HepG2 (cell line): ENCODE data around the gene NYNRIN. TPM values are rescaled to one million over a fixed set of nuclear protein-coding genes. Genes with fewer than 3 reads are reported as not detected.

Source experiments
- ATAC-seq: fragments of 200-7000 bp; cut with Tn5 transposase; 3 replicates; pipeline ENCODE4 v1.9.1; 2020; ENCODE audit warnings: mild to moderate bottlenecking, moderate library complexity
- BruUV-seq: library from RNA; stranded (reverse); fragments of 400-500 nt; replicated peaks from 2 replicates; lab custom pipeline; 2021; lab: Mats Ljungman, UMichigan
- CTCF ChIA-PET: fragments of 300-600 bp; formaldehyde crosslinking; extraction: SDS; loops from one replicate; lab custom pipeline; 2021; ENCODE audit warnings: low total read pairs, inconsistent platforms, low intra/inter-chr PET ratio; lab: Yijun Ruan, JAX
- POLR2A ChIA-PET: fragments of 350-600 bp; sonication (Branson Sonifier 250); formaldehyde crosslinking; loops from one replicate; lab custom pipeline; 2020; ENCODE audit warnings: antibody characterized with exemption, inconsistent platforms; lab: Yijun Ruan, JAX
- DNase-seq: peaks from one replicate; pipeline ENCODE4 v3.0.0-alpha.2; 2015; ENCODE audit warnings: low spot score
- FAIRE-seq: peaks from 3 replicates; lab custom pipeline; 2011; peaks lifted over from hg19 to GRCh38; lab: Jason Lieb, UNC
- H2AFZ ChIP-seq: one replicate; pipeline ENCODE4 v1.6.1; 2011; ENCODE audit warnings: low read length, inconsistent platforms
- H3K27ac ChIP-seq: fragments of 300-600 bp; 3 replicates; pipeline ENCODE4 v1.8.0; 2011; ENCODE audit warnings: mixed run types, mild to moderate bottlenecking, mixed read lengths, low read length, inconsistent platforms; ENCODE audit not compliant: insufficient read depth; ENCODE audit errors: extremely low read length
- H3K27me3 ChIP-seq, 2 experiments: fragments of 200-600 bp in 1 of 2; 2 replicates in 1 of 2; 3 replicates in 1 of 2; pipeline versions ENCODE4 v1.6.0 to v1.8.0; 2011; ENCODE audit warnings: low read length in 2 of 2, mild to moderate bottlenecking in 2 of 2, moderate library complexity in 2 of 2, inconsistent platforms in 1 of 2; ENCODE audit not compliant: insufficient read depth in 2 of 2, control insufficient read depth in 1 of 2
- H3K36me3 ChIP-seq, 2 experiments: fragments of 200-600 bp in 1 of 2; replicated peaks in 1 of 2; 2 replicates in 1 of 2; 3 replicates in 1 of 2; pipeline versions ENCODE4 v1.5.1 to v1.8.0; 2011; ENCODE audit warnings: low read length in 2 of 2, inconsistent platforms in 1 of 2; ENCODE audit not compliant: insufficient read depth in 2 of 2, control insufficient read depth in 1 of 2
- H3K4me1 ChIP-seq: 2 replicates; pipeline ENCODE4 v1.5.1; 2012; ENCODE audit warnings: low read length, inconsistent platforms; ENCODE audit not compliant: insufficient read depth
- H3K4me2 ChIP-seq: 2 replicates; pipeline ENCODE4 v1.6.0; 2011; ENCODE audit warnings: low read depth, low read length, inconsistent platforms
- H3K4me3 ChIP-seq, 3 experiments: fragments of 200-600 bp in 1 of 3; sonication (generic), shearing (Covaris generic) in 1 of 3; replicated peaks in 1 of 3; 2 replicates each; pipeline ENCODE4 v1.5.1; 2011 to 2016; ENCODE audit warnings: low read length in 3 of 3, inconsistent platforms in 2 of 3, low read depth in 2 of 3, mild to moderate bottlenecking in 2 of 3, control low read depth in 1 of 3, mixed read lengths in 1 of 3; ENCODE audit not compliant: insufficient read depth in 1 of 3
- H3K79me2 ChIP-seq: one replicate; pipeline ENCODE4 v1.6.1; 2011; ENCODE audit warnings: low read length, inconsistent platforms; ENCODE audit not compliant: insufficient read depth
- H3K9ac ChIP-seq: 2 replicates; pipeline ENCODE4 v1.6.0; 2011; ENCODE audit warnings: mild to moderate bottlenecking, low read depth, low read length, inconsistent platforms; ENCODE audit not compliant: insufficient read depth
- H3K9me3 ChIP-seq: 2 replicates; pipeline ENCODE4 v1.5.1; 2012; ENCODE audit warnings: mild to moderate bottlenecking, low read length
- H4K20me1 ChIP-seq: 2 replicates; pipeline ENCODE4 v1.6.0; 2011; ENCODE audit warnings: inconsistent platforms, mild to moderate bottlenecking, low read length, moderate library complexity; ENCODE audit not compliant: insufficient read depth
- DR1 ChIP-seq: sonication (generic); formaldehyde crosslinking; IDR thresholded peaks from 2 replicates; pipeline ENCODE4 v1.8.0; 2021; ENCODE audit warnings: mild to moderate bottlenecking, missing genetic modification reagents, inconsistent platforms
- EED ChIP-seq: sonication (generic); formaldehyde crosslinking; IDR thresholded peaks from 2 replicates; pipeline ENCODE4 v1.5.0; 2020; ENCODE audit warnings: mild to moderate bottlenecking, missing genetic modification reagents
- FIP1L1 ChIP-seq: fragments of 200-400 bp; formaldehyde crosslinking; IDR thresholded peaks from 2 replicates; pipeline ENCODE4 v1.6.1; 2018; ENCODE audit warnings: low read depth, mild to moderate bottlenecking, low read length, moderate library complexity, borderline replicate concordance; ENCODE audit not compliant: insufficient read depth
- JUN ChIP-seq: sonication (generic); formaldehyde crosslinking; IDR thresholded peaks from 2 replicates; pipeline ENCODE4 v1.4.0; 2020; ENCODE audit warnings: mild to moderate bottlenecking, missing genetic modification reagents
- NR0B2 ChIP-seq: sonication (generic); formaldehyde crosslinking; IDR thresholded peaks from 2 replicates; pipeline ENCODE4 v1.4.0; 2020; ENCODE audit warnings: mild to moderate bottlenecking, missing genetic modification reagents
- REXO4 ChIP-seq: sonication (generic); formaldehyde crosslinking; IDR thresholded peaks from 2 replicates; pipeline ENCODE4 v1.8.0; 2022; ENCODE audit warnings: missing genetic modification reagents, mild to moderate bottlenecking, borderline replicate concordance
- SIN3B ChIP-seq: fragments of 150-350 bp; IDR thresholded peaks from 2 replicates; pipeline ENCODE4 v1.6.1; 2014; ENCODE audit warnings: low read length
- SP2 ChIP-seq: sonication (generic); formaldehyde crosslinking; IDR thresholded peaks from 2 replicates; pipeline ENCODE4 v1.5.1; 2020; ENCODE audit warnings: mild to moderate bottlenecking, missing genetic modification reagents
- SP4 ChIP-seq: sonication (generic); formaldehyde crosslinking; IDR thresholded peaks from 2 replicates; pipeline ENCODE4 v1.8.1; 2023; ENCODE audit warnings: mild to moderate bottlenecking, missing genetic modification reagents
- TBX2 ChIP-seq: sonication (generic); formaldehyde crosslinking; IDR thresholded peaks from 2 replicates; pipeline ENCODE4 v1.5.0; 2020; ENCODE audit warnings: missing genetic modification reagents, mild to moderate bottlenecking, borderline replicate concordance
- WIZ ChIP-seq: sonication (generic); formaldehyde crosslinking; IDR thresholded peaks from 2 replicates; pipeline ENCODE4 v1.5.1; 2020; ENCODE audit warnings: mild to moderate bottlenecking, missing genetic modification reagents
- ZNF260 ChIP-seq: sonication (generic); formaldehyde crosslinking; IDR thresholded peaks from 2 replicates; pipeline ENCODE4 v1.4.0; 2020; ENCODE audit warnings: missing genetic modification reagents, low read depth, mild to moderate bottlenecking, borderline replicate concordance
- ZNF343 ChIP-seq: sonication (generic); formaldehyde crosslinking; IDR thresholded peaks from 2 replicates; pipeline ENCODE4 v1.4.0; 2020; ENCODE audit warnings: mild to moderate bottlenecking, missing genetic modification reagents
- ZNF383 ChIP-seq: sonication (generic); formaldehyde crosslinking; IDR thresholded peaks from 2 replicates; pipeline ENCODE4 v1.4.0; 2020; ENCODE audit warnings: missing genetic modification reagents, mild to moderate bottlenecking, borderline replicate concordance
- ZNF768 ChIP-seq: sonication (generic); formaldehyde crosslinking; IDR thresholded peaks from 2 replicates; pipeline ENCODE4 v1.4.0; 2020; ENCODE audit warnings: missing genetic modification reagents
- ZNF816 ChIP-seq: sonication (generic); formaldehyde crosslinking; IDR thresholded peaks from 2 replicates; pipeline ENCODE4 v1.8.0; 2022; ENCODE audit warnings: missing genetic modification reagents, mild to moderate bottlenecking, borderline replicate concordance
- WGBS: methylation state at CpG from one replicate; pipeline ENCODE4 v1.1.6; 2017; ENCODE audit warnings: low lambda C conversion rate; 5-methylcytosine and 5-hydroxymethylcytosine counted together
- in situ Hi-C: cut with HindIII; loops from 2 replicates; pipeline ENCODE4 v1.10.0; 2017; ENCODE audit warnings: low pct_unique_long_range_greater_than_20kb; ENCODE audit not compliant: extremely low pct_ligation_motif_present
- intact Hi-C: fragments of 100-400 bp; cut with micrococcal nuclease; formaldehyde crosslinking; loops from one replicate; pipeline ENCODE4 v1.10.0; 2022; ENCODE audit not compliant: unreplicated experiment
- polyA plus RNA-seq, 8 experiments: library from polyadenylated mRNA; depleted of rRNA in 3 of 8; stranded (reverse) in 7 of 8; unstranded in 1 of 8; fragments of >200 nt; fragmentation: Illumina TruSeq in 4 of 8; extraction: Trizol in 4 of 8; gene quantifications; 2 replicates each; pipeline versions ENCODE4 v1.2.1 to v1.2.3, GENCODE V29; 2011 to 2016; ENCODE audit warnings: low read depth in 4 of 8, missing spikeins in 1 of 8, mixed read lengths in 1 of 8; ENCODE audit not compliant: insufficient read depth in 1 of 8
- total RNA-seq, 5 experiments: library from RNA; depleted of rRNA; stranded (reverse); fragments of >200 nt; fragmentation: Illumina TruSeq; extraction: Trizol; gene quantifications; 2 replicates each; pipeline ENCODE4 v1.2.3, GENCODE V29; 2016; ENCODE audit warnings: low read depth in 1 of 5
- TF ChIP-seq, protein P1 (sequence below): sonication (generic); formaldehyde crosslinking; IDR thresholded peaks from 2 replicates; pipeline ENCODE4 v1.5.1; 2020; ENCODE audit warnings: mild to moderate bottlenecking, missing genetic modification reagents, moderate library complexity

Gene NYNRIN
- total and polyA plus RNA-seq, 2 of the 13 experiments (the other 11 are each of a cell fraction or from before 2014, with no cell fraction given): 0.63 to 1.1 TPM

DNA sequence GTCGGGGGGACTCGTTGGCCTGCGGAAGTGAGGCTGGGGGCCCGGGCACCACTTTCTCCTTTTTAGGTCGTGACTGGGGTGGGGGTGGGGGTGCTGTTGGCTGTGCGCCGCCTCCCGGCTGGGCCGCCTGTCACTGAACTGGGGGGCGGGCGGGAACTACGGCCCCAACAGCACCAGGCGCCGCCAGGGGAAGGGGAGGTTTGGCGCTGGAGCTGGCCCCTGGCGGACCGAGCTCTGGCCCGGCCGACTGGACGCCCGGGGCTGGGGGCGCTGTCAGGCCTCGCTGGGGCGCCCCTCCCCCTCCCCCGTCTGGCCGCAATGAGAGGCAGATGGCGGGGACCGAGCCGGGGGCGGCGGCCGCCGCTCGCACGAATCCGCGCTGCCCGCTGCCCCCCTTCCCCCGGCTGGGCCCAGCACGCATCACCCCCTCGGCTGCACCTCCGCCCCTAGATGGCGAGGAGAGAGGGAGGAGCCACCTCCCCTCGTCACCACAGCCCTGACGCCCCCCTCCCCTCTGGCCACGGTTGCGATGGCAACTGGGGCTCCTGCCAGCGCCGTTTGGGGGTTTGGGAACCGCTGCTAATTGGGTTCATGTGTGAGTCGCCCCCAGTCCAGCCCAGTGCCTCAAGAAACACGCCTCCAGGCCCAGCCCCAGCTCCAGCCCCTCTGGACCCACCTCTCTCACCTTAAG, 30.1 kb upstream of the NYNRIN start:
- H3K4me2 ChIP-seq: 0 out of 2 replicates have a peak overlapping the region, but pooled peaks have one; percentile 5
- in situ Hi-C loops (loop anchor here (5.0 kb wide), 1 partner anchor 64 kb away; no protein-coding TSS in a partner anchor), intact Hi-C loops (loop anchor here (5.0 kb wide), 1 partner anchor 194 kb away; no protein-coding TSS in a partner anchor)
- peaks cover 32% of the 10 kb centered on the region for H3K4me1 ChIP-seq
- FAIRE-seq (no peak), ATAC-seq (no peak), DNase-seq (no peak)
- no peak overlapping the region for H2AFZ ChIP-seq
- no peak overlapping the region for H3K9ac ChIP-seq
- H3K4me3 ChIP-seq: peak overlapping the region in 1 of 3 experiments; percentile 29; a peak in 1 of 6 replicates
- H3K9me3 ChIP-seq: no peaks in the 10 kb centered on the region
- H3K27me3 ChIP-seq: peaks cover 23 to 55% of the 10 kb centered on the region in 2 experiments
- no peaks in the 10 kb centered on the region for H3K79me2 ChIP-seq
- no peaks in the 10 kb centered on the region for H4K20me1 ChIP-seq
- WGBS: 43% methylated on average over 43 of the region's 52 CpGs
- POLR2A ChIA-PET: interaction anchor here (1.0 to 1.4 kb wide), 2 partner anchors 61 to 63 kb away, joined by 3 to 7 read pairs; partner anchors contain the start of genes CBLN3 and KHNYN
- CTCF ChIA-PET: interaction anchor here (4.7 to 7.9 kb wide), 2 partner anchors 44 to 65 kb away, joined by 72 to 295 read pairs; partner anchors contain the start of genes CBLN3 and KHNYN
- no peak overlapping the region for H3K27ac ChIP-seq
- no TSS peak for BruUV-seq
- H3K36me3 ChIP-seq: no peaks in the 10 kb centered on the region
- TF ChIP-seq ZNF816 (CRISPR knock-in tag): no peak
- TF ChIP-seq SP2 (CRISPR knock-in tag): no peak
- peak; percentile 20; the same call in 1 of the 2 replicates for TF ChIP-seq REXO4 (CRISPR knock-in tag)
- TF ChIP-seq SIN3B: no peak
- TF ChIP-seq EED: 0 out of 2 replicates have a peak, but pooled peaks have one; percentile 28
- 0 out of 2 replicates have a peak, but pooled peaks have one; percentile 16 for TF ChIP-seq WIZ
- TF ChIP-seq FIP1L1: no peak
- peak; percentile 58; the same call in 1 of the 2 replicates for TF ChIP-seq NR0B2 (CRISPR knock-in tag)
- no peak for TF ChIP-seq DR1 (CRISPR knock-in tag)
- 0 out of 2 replicates have a peak, but pooled peaks have one; percentile 42 for TF ChIP-seq ZNF383 (CRISPR knock-in tag)
- TF ChIP-seq JUN (CRISPR knock-in tag): no peak
- TF ChIP-seq, protein P1, sequence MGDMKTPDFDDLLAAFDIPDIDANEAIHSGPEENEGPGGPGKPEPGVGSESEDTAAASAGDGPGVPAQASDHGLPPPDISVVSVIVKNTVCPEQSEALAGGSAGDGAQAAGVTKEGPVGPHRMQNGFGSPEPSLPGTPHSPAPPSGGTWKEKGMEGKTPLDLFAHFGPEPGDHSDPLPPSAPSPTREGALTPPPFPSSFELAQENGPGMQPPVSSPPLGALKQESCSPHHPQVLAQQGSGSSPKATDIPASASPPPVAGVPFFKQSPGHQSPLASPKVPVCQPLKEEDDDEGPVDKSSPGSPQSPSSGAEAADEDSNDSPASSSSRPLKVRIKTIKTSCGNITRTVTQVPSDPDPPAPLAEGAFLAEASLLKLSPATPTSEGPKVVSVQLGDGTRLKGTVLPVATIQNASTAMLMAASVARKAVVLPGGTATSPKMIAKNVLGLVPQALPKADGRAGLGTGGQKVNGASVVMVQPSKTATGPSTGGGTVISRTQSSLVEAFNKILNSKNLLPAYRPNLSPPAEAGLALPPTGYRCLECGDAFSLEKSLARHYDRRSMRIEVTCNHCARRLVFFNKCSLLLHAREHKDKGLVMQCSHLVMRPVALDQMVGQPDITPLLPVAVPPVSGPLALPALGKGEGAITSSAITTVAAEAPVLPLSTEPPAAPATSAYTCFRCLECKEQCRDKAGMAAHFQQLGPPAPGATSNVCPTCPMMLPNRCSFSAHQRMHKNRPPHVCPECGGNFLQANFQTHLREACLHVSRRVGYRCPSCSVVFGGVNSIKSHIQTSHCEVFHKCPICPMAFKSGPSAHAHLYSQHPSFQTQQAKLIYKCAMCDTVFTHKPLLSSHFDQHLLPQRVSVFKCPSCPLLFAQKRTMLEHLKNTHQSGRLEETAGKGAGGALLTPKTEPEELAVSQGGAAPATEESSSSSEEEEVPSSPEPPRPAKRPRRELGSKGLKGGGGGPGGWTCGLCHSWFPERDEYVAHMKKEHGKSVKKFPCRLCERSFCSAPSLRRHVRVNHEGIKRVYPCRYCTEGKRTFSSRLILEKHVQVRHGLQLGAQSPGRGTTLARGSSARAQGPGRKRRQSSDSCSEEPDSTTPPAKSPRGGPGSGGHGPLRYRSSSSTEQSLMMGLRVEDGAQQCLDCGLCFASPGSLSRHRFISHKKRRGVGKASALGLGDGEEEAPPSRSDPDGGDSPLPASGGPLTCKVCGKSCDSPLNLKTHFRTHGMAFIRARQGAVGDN: peak; percentile 7; the same call in 1 of the 2 replicates
- TF ChIP-seq SP4 (CRISPR knock-in tag): 0 out of 2 replicates have a peak, but pooled peaks have one; percentile 42
- no peak for TF ChIP-seq ZNF260 (CRISPR knock-in tag)
- 0 out of 2 replicates have a peak, but pooled peaks have one; percentile 19 for TF ChIP-seq TBX2 (CRISPR knock-in tag)
- peak; percentile 54; the same call in 1 of the 2 replicates for TF ChIP-seq ZNF768
- TF ChIP-seq ZNF343 (CRISPR knock-in tag): 0 out of 2 replicates have a peak, but pooled peaks have one; percentile 50
